GM19397 (cell line): ENCODE measurements around the gene KCNQ1.
"Not testable (repeated sequence)": the region's sequence is repeated elsewhere in the genome, so short reads cannot be mapped to it uniquely, and the experiment has no call there.

Source experiments
- ATAC-seq: cut with Tn5 transposase; IDR thresholded peaks from one replicate; pipeline ENCODE4 v1.9.1; 2021; ENCODE audit warnings: mild to moderate bottlenecking, moderate library complexity; ENCODE audit not compliant: unreplicated experiment

KCNQ1 gene

DNA sequence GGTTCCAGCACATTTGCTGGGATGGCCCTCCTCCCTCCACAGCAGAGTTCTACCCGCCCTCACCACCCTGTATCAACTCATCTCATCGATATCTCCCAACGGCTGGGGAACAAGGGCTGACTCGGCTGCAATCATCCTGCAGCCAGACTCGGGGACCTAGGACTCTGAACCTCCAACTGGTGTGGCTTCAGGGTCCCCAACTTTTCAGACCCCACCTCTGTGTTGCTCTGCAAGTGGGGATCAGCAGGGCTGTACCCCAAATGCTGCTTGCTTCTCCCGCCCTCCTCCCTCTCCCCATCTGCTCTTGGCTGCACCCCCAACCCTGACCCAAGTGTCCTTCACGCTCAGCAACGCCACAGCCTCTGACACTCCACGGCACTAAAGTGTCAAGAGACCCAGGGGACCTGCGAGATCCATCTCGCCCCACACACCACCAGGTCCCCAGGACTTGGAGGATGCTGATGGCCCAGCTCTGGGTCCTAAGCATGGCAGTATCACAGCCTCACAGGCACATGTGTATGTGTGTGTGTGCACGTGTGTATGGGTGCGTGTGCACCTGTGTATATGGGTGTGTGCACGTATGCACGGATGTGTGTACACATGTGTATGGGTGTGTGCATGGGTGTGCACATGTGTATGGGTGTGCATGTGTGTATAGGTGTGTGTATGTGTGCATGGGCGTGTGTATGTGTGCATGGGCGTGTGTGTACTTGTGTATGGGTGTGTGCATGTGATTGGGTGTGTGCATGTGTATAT lies 26.4 kb downstream of the KCNQ1 start:
- no peak for ATAC-seq

GRCh38 chr11:2471804-2472096 lies 26.9 kb downstream of the KCNQ1 start:
- ATAC-seq, result no peak

DNA sequence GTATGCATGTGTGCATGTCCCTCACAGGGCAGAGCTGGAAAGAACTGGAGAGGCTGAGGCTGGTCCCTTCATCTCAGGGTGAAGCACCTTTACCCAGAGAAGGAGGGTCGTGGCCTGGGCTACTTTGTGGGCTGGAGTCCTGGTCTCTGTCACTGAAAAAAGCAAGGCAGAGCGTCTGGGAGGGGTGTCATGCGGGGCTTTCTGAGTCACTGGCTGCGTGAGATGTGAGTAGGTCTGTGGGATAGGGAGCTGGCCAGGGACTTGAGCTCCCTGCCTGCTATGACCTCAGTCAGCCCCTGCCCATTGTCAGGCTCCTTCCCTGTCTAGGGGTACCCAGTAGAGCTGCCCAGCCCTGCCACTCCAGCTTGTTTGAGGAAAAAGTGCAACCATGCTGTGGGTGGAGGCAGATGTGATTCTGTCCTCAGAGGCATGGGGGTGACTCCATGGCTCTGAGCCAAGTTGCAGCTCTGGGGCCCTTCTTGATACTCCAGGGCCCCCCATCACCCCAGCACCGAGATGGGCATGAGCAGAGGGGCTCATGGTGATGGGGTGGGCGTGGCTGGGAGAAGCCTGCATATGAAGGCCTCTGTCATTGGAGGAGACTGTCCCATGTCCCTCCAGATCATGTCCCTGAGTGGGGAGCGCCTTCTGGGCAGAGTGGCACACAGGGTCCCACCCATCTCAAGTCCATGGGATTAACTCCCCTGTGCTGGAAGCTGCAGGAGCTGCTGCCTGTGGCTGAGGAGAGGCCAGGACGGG lies 27.8 kb downstream of the KCNQ1 start:
- ATAC-seq, result no peak

DNA sequence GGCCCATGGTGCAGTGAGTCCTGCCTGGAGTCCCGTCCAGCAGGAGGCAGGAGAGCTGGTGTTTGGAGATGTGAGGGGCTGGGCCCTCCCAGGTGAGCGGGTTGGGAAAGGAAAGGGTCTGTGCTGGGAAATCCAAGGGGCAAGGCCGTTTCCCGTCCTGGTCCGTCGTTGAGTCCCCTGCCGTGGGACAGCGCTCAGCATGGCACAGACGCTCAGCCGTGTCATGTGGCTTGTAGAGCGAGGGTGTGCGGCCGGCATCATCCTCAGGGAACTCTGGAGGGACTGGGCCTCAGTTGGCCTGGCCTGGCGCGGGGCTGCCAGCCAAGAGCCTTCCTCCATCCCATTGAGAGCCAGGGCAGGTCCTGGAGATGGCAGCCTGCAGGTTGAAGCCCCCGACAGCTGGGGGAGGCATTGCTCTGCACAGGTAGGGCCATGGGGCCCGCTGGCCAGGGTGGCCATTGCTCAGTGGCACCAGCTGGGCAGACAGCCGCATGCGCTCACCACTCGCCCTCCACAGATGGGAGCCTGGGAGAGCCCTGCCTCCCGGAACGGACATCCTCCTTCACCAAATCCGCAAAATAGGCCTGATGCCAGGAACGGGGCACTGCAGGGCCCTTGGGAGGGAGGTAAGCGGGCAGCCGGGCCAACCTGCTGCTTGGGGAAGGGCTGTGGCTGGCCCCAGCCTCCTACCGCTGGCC lies 28.7 kb downstream of the KCNQ1 start:
- ATAC-seq, result no peak

DNA sequence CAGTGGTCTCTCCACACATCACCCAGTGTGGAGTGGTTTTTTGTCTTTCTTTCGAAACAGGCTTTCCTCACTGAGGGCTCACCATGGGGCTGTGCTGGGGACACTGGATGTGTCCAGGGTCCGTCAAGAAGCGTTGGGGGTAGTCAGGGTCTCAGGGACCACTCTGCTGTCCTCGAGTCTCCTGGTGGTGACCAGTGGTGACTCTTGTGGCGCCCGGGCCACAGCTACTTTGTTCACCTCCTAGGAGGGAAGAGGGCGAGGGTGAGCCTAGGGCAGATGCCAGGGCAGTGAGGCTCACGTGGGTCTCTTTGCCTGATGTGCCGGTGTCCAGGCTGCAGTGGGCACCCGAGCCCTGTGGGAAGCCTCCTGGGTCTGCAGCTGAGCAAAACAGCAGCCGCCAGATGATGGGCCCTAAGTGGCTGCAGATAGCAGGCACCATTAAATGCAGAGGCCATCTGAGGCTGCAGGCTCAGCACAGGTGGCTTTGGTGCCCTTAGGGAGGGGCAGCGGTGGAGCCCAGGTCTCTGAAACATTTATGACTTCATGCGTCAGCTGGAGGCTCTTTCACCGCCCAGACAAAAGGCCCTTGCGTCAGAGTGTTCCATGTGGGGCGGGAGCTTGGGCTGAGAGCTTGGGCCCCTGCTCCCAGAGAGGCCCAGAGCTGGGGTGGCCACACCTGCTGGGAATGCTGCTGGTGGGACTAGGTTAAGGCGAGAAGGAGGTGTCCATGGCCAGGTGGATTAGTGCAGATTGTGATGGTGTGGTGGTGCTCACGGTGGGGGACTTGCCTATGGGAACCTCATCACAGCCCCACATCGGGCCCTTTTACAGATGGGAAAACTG lies 29.5 kb downstream of the KCNQ1 start:
- no peak for ATAC-seq

DNA sequence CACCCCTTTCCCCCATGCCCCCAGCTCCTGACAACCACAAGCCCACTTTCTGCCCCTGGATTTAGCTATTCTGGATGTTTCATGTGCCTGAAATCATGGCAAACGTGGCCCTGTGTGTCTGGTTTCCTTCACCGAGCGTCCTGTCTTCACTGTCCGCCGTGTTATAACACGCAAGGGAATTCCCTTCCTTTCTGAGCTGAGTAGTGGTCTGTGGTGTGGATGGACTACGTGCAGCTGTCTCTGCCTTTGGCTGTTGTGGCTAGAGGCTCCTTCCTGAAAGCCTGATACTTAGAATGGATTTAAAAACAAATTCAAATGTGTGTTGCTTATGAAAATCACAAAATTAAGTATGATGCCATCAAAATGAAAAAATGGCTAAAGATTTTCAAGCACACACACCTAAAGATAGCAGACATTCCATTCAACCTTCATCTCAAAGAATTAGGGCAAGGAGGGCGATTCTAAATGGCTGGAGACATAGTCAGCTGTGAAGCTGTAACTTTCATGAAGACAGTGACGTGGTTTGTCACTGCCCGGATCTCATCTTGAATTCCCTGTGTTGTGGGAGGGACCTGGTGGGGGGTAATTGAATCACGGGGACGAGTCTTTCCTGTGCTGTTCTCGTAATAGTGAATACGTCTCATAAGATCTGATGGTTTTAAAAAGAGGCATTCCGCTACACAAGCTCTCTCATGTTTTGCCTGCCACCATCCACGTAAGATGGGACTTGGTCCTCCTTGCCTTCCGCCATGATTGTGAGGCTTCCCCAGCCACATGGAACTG lies 30.5 kb downstream of the KCNQ1 start:
- ATAC-seq, result no peak

GRCh38 chr11:2477254-2477653 lies 32.4 kb downstream of the KCNQ1 start:
- no peak for ATAC-seq

DNA sequence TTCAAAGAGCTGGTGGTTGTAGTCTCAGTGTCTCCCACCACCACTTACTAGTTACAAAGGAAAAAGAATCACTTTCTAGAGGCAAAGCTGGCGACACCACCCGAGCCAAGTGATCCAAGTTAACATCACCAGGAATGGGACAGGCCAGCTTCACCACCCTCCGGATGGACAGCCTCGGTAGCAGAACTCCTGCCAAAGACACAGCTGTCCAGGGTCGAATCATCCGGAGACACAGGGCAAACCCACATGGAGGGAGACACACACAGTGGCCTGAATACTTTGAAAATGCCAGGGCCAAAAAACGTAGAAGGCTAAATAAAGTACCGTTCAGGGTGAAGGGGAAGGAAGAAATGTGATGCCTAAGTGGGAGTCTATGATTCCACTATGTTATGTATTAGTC lies 33.1 kb downstream of the KCNQ1 start:
- ATAC-seq, result no peak

DNA sequence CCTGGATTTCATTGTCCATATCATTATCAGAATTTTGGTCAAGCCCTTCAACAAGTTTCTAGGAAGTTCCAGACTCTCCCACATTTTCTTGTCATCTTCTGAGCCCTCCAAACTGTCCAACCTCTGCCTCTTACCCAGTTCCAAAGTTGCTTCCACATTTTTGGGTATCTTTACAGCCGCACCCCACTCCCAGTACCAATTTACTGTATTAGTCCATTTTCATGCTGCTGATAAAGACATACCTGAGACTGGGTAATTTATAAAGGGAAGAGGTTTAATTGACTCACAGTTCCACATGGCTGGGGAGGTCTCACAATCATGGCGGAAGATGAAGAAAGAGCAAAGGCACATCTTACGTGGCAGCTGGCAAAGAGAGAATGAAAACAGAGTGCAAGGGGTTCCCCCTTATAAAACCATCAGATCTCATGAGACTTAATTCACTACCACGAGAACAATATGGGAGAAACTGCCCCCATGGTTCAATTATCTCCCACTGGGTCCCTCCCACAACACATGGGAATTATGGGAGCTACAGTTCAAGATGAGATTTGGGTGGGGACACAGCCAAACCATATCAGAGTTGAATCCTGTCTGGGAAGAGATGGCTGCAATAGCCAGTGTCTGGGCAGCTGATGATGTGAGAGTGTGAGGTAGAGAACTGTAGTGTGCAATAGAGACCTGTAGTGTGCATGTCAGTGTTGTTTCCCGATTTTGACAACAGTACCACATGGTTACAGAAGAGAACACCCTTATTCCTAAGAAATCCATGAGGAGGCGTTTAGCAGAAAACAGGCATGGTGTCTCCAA lies 35.5 kb downstream of the KCNQ1 start:
- not testable (repeated sequence) for ATAC-seq

- no peak for ATAC-seq
These were observed 36.0 kb downstream of the KCNQ1 start for GRCh38 chr11:2480874-2481220.

- ATAC-seq, result no peak
These were observed 36.4 kb downstream of the KCNQ1 start for GRCh38 chr11:2481253-2481652.

DNA sequence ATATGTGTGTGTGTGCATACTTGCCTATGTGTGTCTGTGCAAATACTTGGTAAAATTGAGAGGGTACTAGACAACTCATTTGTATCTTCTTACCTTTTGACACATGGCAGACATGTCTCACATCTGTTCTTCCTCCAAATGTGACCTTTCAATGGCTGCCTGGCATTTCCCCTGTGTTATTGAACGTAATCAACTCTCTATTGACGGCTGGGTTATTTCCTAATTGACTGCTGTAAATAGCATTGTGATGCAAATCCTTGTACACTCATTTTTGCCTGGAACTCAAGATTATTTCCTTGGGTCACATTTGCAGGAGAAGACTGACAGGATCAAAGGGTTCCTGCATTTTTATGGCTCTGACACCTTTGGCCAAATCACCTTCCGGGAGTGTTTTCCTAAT lies 37.4 kb downstream of the KCNQ1 start:
- ATAC-seq, result no peak

- ATAC-seq, result no peak
These were observed 37.9 kb downstream of the KCNQ1 start for GRCh38 chr11:2482745-2483144.

GRCh38 chr11:2483426-2483825 lies 38.6 kb downstream of the KCNQ1 start:
- ATAC-seq, result no peak

GRCh38 chr11:2484576-2485125 lies 39.8 kb downstream of the KCNQ1 start:
- no peak for ATAC-seq

DNA sequence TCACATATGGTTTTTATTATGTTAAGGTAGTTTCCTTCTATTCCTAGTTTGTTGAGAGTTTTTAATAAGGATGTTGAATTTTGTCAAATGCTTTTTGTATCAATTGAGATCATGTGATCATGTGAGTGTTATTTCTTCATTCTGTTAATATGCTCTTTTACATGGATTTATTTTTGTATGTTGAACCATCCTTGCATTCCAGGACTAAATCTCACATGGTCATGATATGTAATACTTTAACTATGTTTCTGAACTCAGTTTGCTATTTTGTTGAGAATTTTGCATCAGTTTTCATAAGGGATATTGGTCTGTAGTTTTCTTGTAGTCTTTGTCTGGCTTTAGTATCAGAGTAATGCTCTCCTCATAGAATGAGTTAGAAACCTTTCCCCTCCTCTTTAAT lies 43.2 kb downstream of the KCNQ1 start:
- no peak for ATAC-seq

- no peak for ATAC-seq
These were observed 44.3 kb downstream of the KCNQ1 start for GRCh38 chr11:2489083-2489482.

GRCh38 chr11:2497951-2498350 lies 53.1 kb downstream of the KCNQ1 start:
- ATAC-seq, result not testable (repeated sequence)

DNA sequence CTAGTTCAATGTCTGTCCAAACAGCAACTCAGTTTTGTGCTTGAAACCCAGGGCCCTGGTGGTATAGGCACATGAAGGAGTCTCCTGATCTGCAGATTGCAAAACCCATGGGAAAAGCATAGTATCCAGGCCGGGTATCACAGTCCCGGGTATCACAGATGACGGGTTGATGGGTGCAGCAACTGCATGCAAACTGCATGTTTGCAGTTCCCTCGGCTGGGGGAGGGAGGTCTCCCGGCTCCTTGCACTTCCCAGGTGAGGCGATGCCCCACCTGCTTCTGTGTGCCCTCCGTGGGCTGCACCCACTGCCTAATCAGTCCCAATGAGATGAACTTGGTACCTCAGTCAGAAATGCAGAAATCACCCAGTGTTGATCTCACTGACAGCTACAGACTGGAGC lies 53.9 kb downstream of the KCNQ1 start:
- no peak for ATAC-seq
